K562 (cell line): Measurements from ENCODE around the gene ACBD3.

Experiments
- DDX20 ChIP-seq: fragments of 450-650 bp; IDR thresholded peaks from 2 replicates; pipeline ENCODE4 v1.6.1; 2016; ENCODE audit warnings: missing genetic modification characterization, low read depth, mild to moderate bottlenecking, missing compliant biosample characterization, moderate library complexity
- PCBP1 ChIP-seq: fragments of 200-400 bp; formaldehyde crosslinking; IDR thresholded peaks from 2 replicates; pipeline ENCODE4 v1.6.1; 2018; ENCODE audit warnings: mild to moderate bottlenecking, low read depth, low read length; ENCODE audit not compliant: poor library complexity, severe bottlenecking
- POLR2A ChIP-seq: fragments of 450-650 bp; conservative IDR thresholded peaks from 2 replicates; pipeline ENCODE4 v1.6.1; 2016
- SMAD3 ChIP-seq: fragments of 450-650 bp; formaldehyde crosslinking; conservative IDR thresholded peaks from 2 replicates; pipeline ENCODE4 v1.4.0; 2020; ENCODE audit warnings: mild to moderate bottlenecking
- ZNF311 ChIP-seq: fragments of 250-450 bp; sonication (Bioruptor Pico); IDR thresholded peaks from 2 replicates; pipeline ENCODE4 v1.4.0; 2020; ENCODE audit warnings: mild to moderate bottlenecking, moderate library complexity
- ZNF668 ChIP-seq: fragments of 250-450 bp; sonication (Bioruptor Pico); IDR thresholded peaks from 2 replicates; pipeline ENCODE4 v1.8.0; 2022; ENCODE audit warnings: mild to moderate bottlenecking, inconsistent platforms
- TF ChIP-seq, protein P1 (sequence below): IDR thresholded peaks from 2 replicates; pipeline ENCODE4 v1.6.1; 2016; ENCODE audit warnings: missing genetic modification characterization, missing compliant biosample characterization
- TF ChIP-seq, protein P2 (sequence below), 2 experiments: fragments of 450-650 bp in 1 of 2; sonication (generic) in 1 of 2; formaldehyde crosslinking in 1 of 2; IDR thresholded peaks in 1 of 2; conservative IDR thresholded peaks in 1 of 2; 2 replicates each; pipeline versions ENCODE4 v1.6.1 to v1.8.1; 2016 to 2023; ENCODE audit warnings: mild to moderate bottlenecking in 2 of 2, moderate library complexity in 2 of 2, inconsistent platforms in 1 of 2, missing genetic modification reagents in 1 of 2
- TF ChIP-seq, protein P3 (sequence below), 2 experiments: fragments of 450-650 bp; IDR thresholded peaks; 2 replicates each; pipeline ENCODE4 v1.6.1; 2016
- TF ChIP-seq, protein P4 (sequence below): fragments of 450-650 bp; IDR thresholded peaks from 2 replicates; pipeline ENCODE4 v1.6.1; 2017; ENCODE audit warnings: mild to moderate bottlenecking, moderate library complexity
- TF ChIP-seq, protein P5 (sequence below): fragments of 450-650 bp; IDR thresholded peaks from 2 replicates; pipeline ENCODE4 v1.6.1; 2016; ENCODE audit warnings: low read depth, mild to moderate bottlenecking, moderate library complexity

DNA sequence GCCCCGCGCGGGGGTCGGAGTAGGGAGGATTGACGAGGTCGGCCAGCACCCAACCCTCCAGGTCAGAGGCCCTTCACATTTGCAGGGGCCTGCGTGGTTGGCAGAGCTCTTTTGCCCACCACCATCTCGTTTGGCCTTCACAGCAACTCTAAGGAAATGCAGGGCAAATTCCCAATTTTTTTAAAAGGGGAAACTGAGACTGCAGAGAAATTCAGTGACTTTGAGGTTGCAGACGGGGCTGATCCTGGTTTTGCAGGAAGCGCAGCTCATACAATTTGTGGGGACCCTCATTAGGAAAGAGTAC lies 430 bp upstream of the ACBD3 start:
- TF ChIP-seq, protein P1, sequence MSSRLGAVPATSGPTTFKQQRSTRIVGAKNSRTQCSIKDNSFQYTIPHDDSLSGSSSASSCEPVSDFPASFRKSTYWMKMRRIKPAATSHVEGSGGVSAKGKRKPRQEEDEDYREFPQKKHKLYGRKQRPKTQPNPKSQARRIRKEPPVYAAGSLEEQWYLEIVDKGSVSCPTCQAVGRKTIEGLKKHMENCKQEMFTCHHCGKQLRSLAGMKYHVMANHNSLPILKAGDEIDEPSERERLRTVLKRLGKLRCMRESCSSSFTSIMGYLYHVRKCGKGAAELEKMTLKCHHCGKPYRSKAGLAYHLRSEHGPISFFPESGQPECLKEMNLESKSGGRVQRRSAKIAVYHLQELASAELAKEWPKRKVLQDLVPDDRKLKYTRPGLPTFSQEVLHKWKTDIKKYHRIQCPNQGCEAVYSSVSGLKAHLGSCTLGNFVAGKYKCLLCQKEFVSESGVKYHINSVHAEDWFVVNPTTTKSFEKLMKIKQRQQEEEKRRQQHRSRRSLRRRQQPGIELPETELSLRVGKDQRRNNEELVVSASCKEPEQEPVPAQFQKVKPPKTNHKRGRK (tag) = no peak
- no peak; the same call in 1 of the 2 replicates for TF ChIP-seq POLR2A
- TF ChIP-seq, protein P2, sequence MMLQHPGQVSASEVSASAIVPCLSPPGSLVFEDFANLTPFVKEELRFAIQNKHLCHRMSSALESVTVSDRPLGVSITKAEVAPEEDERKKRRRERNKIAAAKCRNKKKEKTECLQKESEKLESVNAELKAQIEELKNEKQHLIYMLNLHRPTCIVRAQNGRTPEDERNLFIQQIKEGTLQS (IDR thresholded peaks at IDR 0.05) = no peak; the same call in 1 of the 2 replicates
- TF ChIP-seq, protein P2 (CRISPR knock-in tag; conservative IDR thresholded peaks at IDR 0.05) = no peak
- TF ChIP-seq, protein P3, sequence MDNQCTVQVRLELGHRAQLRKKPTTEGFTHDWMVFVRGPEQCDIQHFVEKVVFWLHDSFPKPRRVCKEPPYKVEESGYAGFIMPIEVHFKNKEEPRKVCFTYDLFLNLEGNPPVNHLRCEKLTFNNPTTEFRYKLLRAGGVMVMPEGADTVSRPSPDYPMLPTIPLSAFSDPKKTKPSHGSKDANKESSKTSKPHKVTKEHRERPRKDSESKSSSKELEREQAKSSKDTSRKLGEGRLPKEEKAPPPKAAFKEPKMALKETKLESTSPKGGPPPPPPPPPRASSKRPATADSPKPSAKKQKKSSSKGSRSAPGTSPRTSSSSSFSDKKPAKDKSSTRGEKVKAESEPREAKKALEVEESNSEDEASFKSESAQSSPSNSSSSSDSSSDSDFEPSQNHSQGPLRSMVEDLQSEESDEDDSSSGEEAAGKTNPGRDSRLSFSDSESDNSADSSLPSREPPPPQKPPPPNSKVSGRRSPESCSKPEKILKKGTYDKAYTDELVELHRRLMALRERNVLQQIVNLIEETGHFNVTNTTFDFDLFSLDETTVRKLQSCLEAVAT (IDR thresholded peaks at IDR 0.05) = no peak; a peak in 1 of 4 replicates
- TF ChIP-seq, protein P4, sequence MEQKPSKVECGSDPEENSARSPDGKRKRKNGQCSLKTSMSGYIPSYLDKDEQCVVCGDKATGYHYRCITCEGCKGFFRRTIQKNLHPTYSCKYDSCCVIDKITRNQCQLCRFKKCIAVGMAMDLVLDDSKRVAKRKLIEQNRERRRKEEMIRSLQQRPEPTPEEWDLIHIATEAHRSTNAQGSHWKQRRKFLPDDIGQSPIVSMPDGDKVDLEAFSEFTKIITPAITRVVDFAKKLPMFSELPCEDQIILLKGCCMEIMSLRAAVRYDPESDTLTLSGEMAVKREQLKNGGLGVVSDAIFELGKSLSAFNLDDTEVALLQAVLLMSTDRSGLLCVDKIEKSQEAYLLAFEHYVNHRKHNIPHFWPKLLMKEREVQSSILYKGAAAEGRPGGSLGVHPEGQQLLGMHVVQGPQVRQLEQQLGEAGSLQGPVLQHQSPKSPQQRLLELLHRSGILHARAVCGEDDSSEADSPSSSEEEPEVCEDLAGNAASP = no peak
- TF ChIP-seq DDX20 (tag) = no peak
- no peak for TF ChIP-seq ZNF311 (CRISPR knock-in tag)
- TF ChIP-seq SMAD3 (CRISPR knock-in tag) = no peak
- TF ChIP-seq, protein P5, sequence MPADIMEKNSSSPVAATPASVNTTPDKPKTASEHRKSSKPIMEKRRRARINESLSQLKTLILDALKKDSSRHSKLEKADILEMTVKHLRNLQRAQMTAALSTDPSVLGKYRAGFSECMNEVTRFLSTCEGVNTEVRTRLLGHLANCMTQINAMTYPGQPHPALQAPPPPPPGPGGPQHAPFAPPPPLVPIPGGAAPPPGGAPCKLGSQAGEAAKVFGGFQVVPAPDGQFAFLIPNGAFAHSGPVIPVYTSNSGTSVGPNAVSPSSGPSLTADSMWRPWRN = no peak
- no peak for TF ChIP-seq PCBP1
- TF ChIP-seq ZNF668 = no peak
